HEK293 (cell line): ENCODE data around the gene CBX8.

ENCODE experiments used
- GFI1B ChIP-seq: fragments of 450-650 bp; formaldehyde crosslinking; IDR thresholded peaks from 2 replicates; pipeline ENCODE4 v1.5.1; 2016; ENCODE audit warnings: missing biosample characterization, missing genetic modification characterization
- GLI4 ChIP-seq: fragments of 450-650 bp; formaldehyde crosslinking; IDR thresholded peaks from 2 replicates; pipeline ENCODE4 v1.5.1; 2016; ENCODE audit warnings: missing biosample characterization, missing genetic modification characterization
- HIC1 ChIP-seq: fragments of 450-650 bp; formaldehyde crosslinking; IDR thresholded peaks from 2 replicates; pipeline ENCODE4 v1.5.1; 2016; ENCODE audit warnings: missing biosample characterization, missing genetic modification characterization
- HOXA7 ChIP-seq: sonication (generic); formaldehyde crosslinking; IDR thresholded peaks from 2 replicates; pipeline ENCODE4 v1.8.1; 2022; ENCODE audit warnings: missing genetic modification reagents, borderline replicate concordance
- HOXC10 ChIP-seq: sonication (generic); formaldehyde crosslinking; IDR thresholded peaks from 2 replicates; pipeline ENCODE4 v1.8.1; 2023; ENCODE audit warnings: mild to moderate bottlenecking, missing genetic modification reagents
- KLF10 ChIP-seq: fragments of 450-650 bp; IDR thresholded peaks from 2 replicates; pipeline ENCODE4 v1.5.1; 2018; ENCODE audit warnings: missing biosample characterization, mild to moderate bottlenecking, missing genetic modification characterization
- MEIS1 ChIP-seq: sonication (generic); formaldehyde crosslinking; IDR thresholded peaks from 2 replicates; pipeline ENCODE4 v1.8.1; 2022; ENCODE audit warnings: missing genetic modification reagents, mild to moderate bottlenecking, borderline replicate concordance
- PRDM2 ChIP-seq: fragments of 450-650 bp; formaldehyde crosslinking; IDR thresholded peaks from 2 replicates; pipeline ENCODE4 v1.5.1; 2016; ENCODE audit warnings: missing biosample characterization, missing genetic modification characterization, borderline replicate concordance
- PRDM4 ChIP-seq: fragments of 450-650 bp; formaldehyde crosslinking; IDR thresholded peaks from 2 replicates; pipeline ENCODE4 v1.5.1; 2017; ENCODE audit warnings: missing biosample characterization, missing genetic modification characterization
- SCRT1 ChIP-seq: fragments of 450-650 bp; formaldehyde crosslinking; IDR thresholded peaks from 2 replicates; pipeline ENCODE4 v1.5.1; 2016; ENCODE audit warnings: missing biosample characterization, missing genetic modification characterization, borderline replicate concordance
- YY1 ChIP-seq: fragments of 450-650 bp; formaldehyde crosslinking; IDR thresholded peaks from 2 replicates; pipeline ENCODE4 v1.5.1; 2018; ENCODE audit warnings: missing biosample characterization, missing genetic modification characterization
- ZBTB7A ChIP-seq: fragments of 450-650 bp; formaldehyde crosslinking; IDR thresholded peaks from 2 replicates; pipeline ENCODE4 v1.5.1; 2016; ENCODE audit warnings: low read depth, missing biosample characterization, missing genetic modification characterization
- ZNF16 ChIP-seq: fragments of 450-650 bp; formaldehyde crosslinking; IDR thresholded peaks from 2 replicates; pipeline ENCODE4 v1.5.1; 2016; ENCODE audit warnings: low read depth, missing biosample characterization, missing genetic modification characterization
- ZNF175 ChIP-seq: fragments of 450-650 bp; formaldehyde crosslinking; IDR thresholded peaks from 2 replicates; pipeline ENCODE4 v1.5.1; 2016; ENCODE audit warnings: missing biosample characterization, missing genetic modification characterization
- ZNF2 ChIP-seq: fragments of 450-650 bp; formaldehyde crosslinking; IDR thresholded peaks from 2 replicates; pipeline ENCODE4 v1.5.1; 2016; ENCODE audit warnings: missing biosample characterization, missing genetic modification characterization
- ZNF302 ChIP-seq: fragments of 450-650 bp; formaldehyde crosslinking; IDR thresholded peaks from 2 replicates; pipeline ENCODE4 v1.5.1; 2016; ENCODE audit warnings: missing biosample characterization, missing genetic modification characterization, low read depth
- ZNF473 ChIP-seq: fragments of 450-650 bp; formaldehyde crosslinking; IDR thresholded peaks from 2 replicates; pipeline ENCODE4 v1.5.1; 2017; ENCODE audit warnings: missing biosample characterization, missing genetic modification characterization
- ZNF488 ChIP-seq: fragments of 450-650 bp; formaldehyde crosslinking; IDR thresholded peaks from 2 replicates; pipeline ENCODE4 v1.5.1; 2016; ENCODE audit warnings: missing biosample characterization, missing genetic modification characterization
- ZNF501 ChIP-seq: fragments of 450-650 bp; formaldehyde crosslinking; IDR thresholded peaks from 2 replicates; pipeline ENCODE4 v1.5.1; 2016; ENCODE audit warnings: missing biosample characterization, missing genetic modification characterization
- ZNF510 ChIP-seq: fragments of 450-650 bp; formaldehyde crosslinking; IDR thresholded peaks from 2 replicates; pipeline ENCODE4 v1.5.1; 2018; ENCODE audit warnings: mild to moderate bottlenecking, missing genetic modification characterization, missing biosample characterization; ENCODE audit not compliant: insufficient replicate concordance
- ZNF549 ChIP-seq: fragments of 450-650 bp; IDR thresholded peaks from 2 replicates; pipeline ENCODE4 v1.5.1; 2018; ENCODE audit warnings: missing biosample characterization, missing genetic modification characterization, mild to moderate bottlenecking, inconsistent platforms, moderate library complexity
- ZNF580 ChIP-seq: fragments of 450-650 bp; formaldehyde crosslinking; IDR thresholded peaks from 2 replicates; pipeline ENCODE4 v1.5.1; 2016; ENCODE audit warnings: missing biosample characterization, missing genetic modification characterization
- ZNF626 ChIP-seq: fragments of 450-650 bp; sonication (Bioruptor Pico); formaldehyde crosslinking; IDR thresholded peaks from 2 replicates; pipeline ENCODE4 v1.5.1; 2018; ENCODE audit warnings: missing biosample characterization, missing genetic modification characterization, inconsistent platforms
- ZNF701 ChIP-seq: fragments of 450-650 bp; formaldehyde crosslinking; IDR thresholded peaks from 2 replicates; pipeline ENCODE4 v1.5.1; 2016; ENCODE audit warnings: missing biosample characterization, missing genetic modification characterization
- ZNF776 ChIP-seq: fragments of 450-650 bp; formaldehyde crosslinking; IDR thresholded peaks from 2 replicates; pipeline ENCODE4 v1.5.0; 2017; ENCODE audit warnings: missing biosample characterization, missing genetic modification characterization, borderline replicate concordance
- ZSCAN23 ChIP-seq: fragments of 450-650 bp; formaldehyde crosslinking; IDR thresholded peaks from 2 replicates; pipeline ENCODE4 v1.5.1; 2016; ENCODE audit warnings: missing biosample characterization, missing genetic modification characterization

The CBX8 gene

GRCh38 chr17:79834565-79835469 is 37.9 kb upstream of the CBX8 start (continued):
- TF ChIP-seq ZNF580 (tag by site-specific recombination) (no peak), ZNF626 (tag by site-specific recombination) (no peak), HIC1 (peak; percentile 57), SCRT1 (tag by site-specific recombination) (peak; percentile 88), ZNF488 (no peak), GLI4 (tag by site-specific recombination) (no peak), KLF10 (tag by site-specific recombination) (no peak), MEIS1 (no peak), ZNF510 (no peak), ZNF16 (no peak), ZBTB7A (tag by site-specific recombination) (peak; percentile 47; the same call in 1 of the 2 replicates), PRDM4 (tag by site-specific recombination) (no peak), ZNF776 (tag by site-specific recombination) (no peak), PRDM2 (no peak), HOXA7 (CRISPR knock-in tag) (no peak), ZNF549 (tag by site-specific recombination) (no peak), YY1 (no peak), ZNF175 (no peak), ZNF302 (tag by site-specific recombination) (no peak), ZSCAN23 (tag by site-specific recombination) (no peak), ZNF501 (tag by site-specific recombination) (no peak), GFI1B (tag by site-specific recombination) (no peak), HOXC10 (no peak), ZNF2 (tag by site-specific recombination) (0 out of 2 replicates have a peak, but pooled peaks have one; percentile 17), ZNF701 (tag by site-specific recombination) (no peak), ZNF473 (tag by site-specific recombination) (no peak)
